Measurements from ENCODE around the gene HNRNPU. TPM values are rescaled to one million over a fixed set of nuclear protein-coding genes. Genes with fewer than 3 reads are reported as not detected.

The HNRNPU gene
- total and polyA plus RNA-seq, 2 of the 13 experiments (the other 11 are each of a cell fraction or from before 2014, with no cell fraction given): 101 to 508 TPM

GRCh38 chr1:244833734-244834542 is 30.4 kb downstream of the HNRNPU start:
- Histone ChIP-seq H3K27me3 (ENCODE audit: control insufficient read depth in 1 of 2, insufficient read depth in 2 of 2, low read length in 2 of 2) (no peaks in the 10 kb centered on the region; a peak in 1 of 5 replicates), H3K79me2 (ENCODE audit: insufficient read depth, low read length) (peaks cover 32% of the 10 kb centered on the region), H3K9ac (ENCODE audit: insufficient read depth, low read depth, low read length) (peak overlapping the region; percentile 97), H2AFZ (ENCODE audit: low read length) (no peak overlapping the region), H3K9me3 (ENCODE audit: low read length) (no peaks in the 10 kb centered on the region), H3K4me1 (ENCODE audit: insufficient read depth, low read length) (peaks cover 56% of the 10 kb centered on the region), H3K4me2 (ENCODE audit: low read depth, low read length) (peak overlapping the region; percentile 97), H3K4me3 (replicated peaks in 1 of 3; ENCODE audit: insufficient read depth in 1 of 3, low read depth in 2 of 3, low read length in 3 of 3) (peak overlapping the region; percentile 47 to 73 (median 52); a peak in 5 of 6 replicates), H3K36me3 (replicated peaks in 1 of 2; ENCODE audit: control insufficient read depth in 1 of 2, insufficient read depth in 2 of 2, low read length in 2 of 2) (no peaks in the 10 kb centered on the region; a peak in 2 of 5 replicates), H4K20me1 (ENCODE audit: insufficient read depth, low read length) (peaks cover 17% of the 10 kb centered on the region; the same call in 1 of the 2 replicates), H3K27ac (ENCODE audit: extremely low read length, insufficient read depth, low read length) (peak overlapping the region; percentile 100)
- in situ Hi-C loops (cut with HindIII; ENCODE audit: extremely low pct_ligation_motif_present, low pct_unique_long_range_greater_than_20kb) (no loop called here), intact Hi-C loops (cut with micrococcal nuclease; ENCODE audit: unreplicated experiment) (loop anchor here (1.0 to 10.0 kb wide), 3 partner anchors 17 to 379 kb away; partner anchors contain the start of genes ADSS2 and DESI2)
- CTCF ChIA-PET (ENCODE audit: low intra/inter-chr PET ratio, low total read pairs): no interaction called here
- FAIRE-seq: peak; percentile 83
- DNase-seq (ENCODE audit: low spot score): peak; percentile 98
- peak; percentile 64 for ATAC-seq
- under 1% methylated on average over 32 of the region's 32 CpGs for WGBS (ENCODE audit: low lambda C conversion rate)
- no TSS peak for BruUV-seq (replicated peaks)
- POLR2A ChIA-PET: interaction anchor here (0.6 to 10.1 kb wide), 15 partner anchors 16 to 227 kb away, joined by 3 to 163 read pairs (median 5); partner anchors contain the start of gene HNRNPU
- TF ChIP-seq, protein P1, sequence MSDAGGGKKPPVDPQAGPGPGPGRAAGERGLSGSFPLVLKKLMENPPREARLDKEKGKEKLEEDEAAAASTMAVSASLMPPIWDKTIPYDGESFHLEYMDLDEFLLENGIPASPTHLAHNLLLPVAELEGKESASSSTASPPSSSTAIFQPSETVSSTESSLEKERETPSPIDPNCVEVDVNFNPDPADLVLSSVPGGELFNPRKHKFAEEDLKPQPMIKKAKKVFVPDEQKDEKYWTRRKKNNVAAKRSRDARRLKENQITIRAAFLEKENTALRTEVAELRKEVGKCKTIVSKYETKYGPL (CRISPR knock-in tag; IDR thresholded peaks at IDR 0.05): no peak
- TF ChIP-seq RBFOX2 (IDR thresholded peaks at IDR 0.05; ENCODE audit: low read depth, low read length): no peak
- TF ChIP-seq ZNF660 (CRISPR knock-in tag; IDR thresholded peaks at IDR 0.05; ENCODE audit: borderline replicate concordance, low read depth): no peak
- no peak for TF ChIP-seq NFE2L1 (CRISPR knock-in tag; IDR thresholded peaks at IDR 0.05; ENCODE audit: borderline replicate concordance)
- 0 out of 2 replicates have a peak, but pooled peaks have one; percentile 43 for TF ChIP-seq ZNF264 (CRISPR knock-in tag; IDR thresholded peaks at IDR 0.05)
- TF ChIP-seq SOX6 (IDR thresholded peaks at IDR 0.05): no peak
- peak; percentile 80 for TF ChIP-seq SOX6 (CRISPR knock-in tag; IDR thresholded peaks at IDR 0.05)
- TF ChIP-seq CERS6 (CRISPR knock-in tag; IDR thresholded peaks at IDR 0.05): no peak
- no peak for TF ChIP-seq SKI (IDR thresholded peaks at IDR 0.05; ENCODE audit: partially characterized antibody)
- TF ChIP-seq FOXJ3 (CRISPR knock-in tag; IDR thresholded peaks at IDR 0.05; ENCODE audit: borderline replicate concordance): peak; percentile 78; the same call in 1 of the 2 replicates
- no peak for TF ChIP-seq HNF1B (CRISPR knock-in tag; IDR thresholded peaks at IDR 0.05)
- no peak for TF ChIP-seq ATF7 (IDR thresholded peaks at IDR 0.05)
- no peak for TF ChIP-seq ATF7 (CRISPR knock-in tag; IDR thresholded peaks at IDR 0.05)
- TF ChIP-seq FIP1L1 (IDR thresholded peaks at IDR 0.05; ENCODE audit: borderline replicate concordance, insufficient read depth, low read depth, low read length): 0 out of 2 replicates have a peak, but pooled peaks have one; percentile 40
- no peak for TF ChIP-seq XBP1 (CRISPR knock-in tag; IDR thresholded peaks at IDR 0.05)
- TF ChIP-seq, protein P2, sequence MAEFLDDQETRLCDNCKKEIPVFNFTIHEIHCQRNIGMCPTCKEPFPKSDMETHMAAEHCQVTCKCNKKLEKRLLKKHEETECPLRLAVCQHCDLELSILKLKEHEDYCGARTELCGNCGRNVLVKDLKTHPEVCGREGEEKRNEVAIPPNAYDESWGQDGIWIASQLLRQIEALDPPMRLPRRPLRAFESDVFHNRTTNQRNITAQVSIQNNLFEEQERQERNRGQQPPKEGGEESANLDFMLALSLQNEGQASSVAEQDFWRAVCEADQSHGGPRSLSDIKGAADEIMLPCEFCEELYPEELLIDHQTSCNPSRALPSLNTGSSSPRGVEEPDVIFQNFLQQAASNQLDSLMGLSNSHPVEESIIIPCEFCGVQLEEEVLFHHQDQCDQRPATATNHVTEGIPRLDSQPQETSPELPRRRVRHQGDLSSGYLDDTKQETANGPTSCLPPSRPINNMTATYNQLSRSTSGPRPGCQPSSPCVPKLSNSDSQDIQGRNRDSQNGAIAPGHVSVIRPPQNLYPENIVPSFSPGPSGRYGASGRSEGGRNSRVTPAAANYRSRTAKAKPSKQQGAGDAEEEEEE (CRISPR knock-in tag; IDR thresholded peaks at IDR 0.05; ENCODE audit: borderline replicate concordance): no peak
- no peak; the same call in 1 of the 2 replicates for TF ChIP-seq FOXP1 (IDR thresholded peaks at IDR 0.05)
- peak; percentile 45; the same call in 1 of the 2 replicates for TF ChIP-seq FOXP1 (CRISPR knock-in tag; IDR thresholded peaks at IDR 0.05)

Measured in HepG2 (cell line).